Astrocyte of the cerebellum (primary cell): ENCODE results near the gene HOXD8.

Source experiments
- DNase-seq: peaks from one replicate; pipeline ENCODE4 v3.0.0-alpha.2; 2011; ENCODE audit warnings: low read depth
- H3K4me3 ChIP-seq: 2 replicates; pipeline ENCODE4 v1.5.1; 2011; ENCODE audit warnings: mild to moderate bottlenecking, low read depth, low read length, moderate library complexity
- CTCF ChIP-seq: IDR thresholded peaks from 2 replicates; pipeline ENCODE4 v1.5.1; 2012; ENCODE audit warnings: low read length, low read depth, moderate library complexity, mild to moderate bottlenecking; ENCODE audit errors: missing control alignments
- in situ Hi-C: cut with HindIII; loops from 2 replicates; pipeline ENCODE4 v1.10.0; 2017; ENCODE audit warnings: low sequenced_read_pairs

The HOXD8 gene

GRCh38 chr2:176085861-176086771 is 43.4 kb upstream of the HOXD8 start:
- no peak overlapping the region for H3K4me3 ChIP-seq
- in situ Hi-C loops = loop anchor here (25.0 kb wide), 1 partner anchor 1174 kb away; no protein-coding TSS in a partner anchor
- DNase-seq = peak; percentile 12
- peak; percentile 58 for TF ChIP-seq CTCF

DNA sequence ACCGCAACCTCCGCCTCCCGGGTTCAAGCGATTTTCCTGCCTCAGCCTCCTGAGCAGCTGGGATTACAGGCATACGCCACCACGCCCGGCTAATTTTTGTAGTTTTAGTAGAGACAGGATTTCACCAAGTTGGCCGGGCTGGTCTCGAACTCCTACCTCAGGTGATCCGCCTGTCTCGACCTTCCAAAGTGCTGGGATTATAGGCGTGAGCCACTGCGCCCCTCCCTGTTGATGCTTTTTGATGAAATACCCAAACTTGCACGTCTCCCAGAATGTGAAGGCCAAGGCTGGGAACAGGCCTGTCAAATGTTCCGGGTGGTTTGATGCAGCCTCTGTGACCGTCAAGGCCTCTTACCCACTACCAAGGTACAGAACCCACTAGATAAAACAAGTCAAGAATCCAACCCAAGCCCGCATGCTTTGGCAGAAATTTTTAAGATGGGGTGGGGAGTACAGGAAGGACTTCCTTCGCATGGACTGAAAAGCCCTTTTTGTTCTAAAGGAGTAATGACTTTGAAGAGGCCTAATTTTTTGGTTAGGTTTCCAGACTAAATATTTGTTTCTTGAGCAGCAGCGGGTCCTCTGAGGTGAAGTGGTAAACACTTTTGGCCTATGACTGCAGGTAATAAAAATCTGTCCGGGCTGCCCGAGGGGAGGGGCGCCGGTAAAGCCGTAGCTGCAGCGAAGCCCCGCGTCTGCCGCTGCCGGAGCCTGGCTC is 42.0 kb upstream of the HOXD8 start:
- no peak for DNase-seq
- no peak for TF ChIP-seq CTCF
- in situ Hi-C loops = loop anchor here (25.0 kb wide), 1 partner anchor 1175 kb away; no protein-coding TSS in a partner anchor
- H3K4me3 ChIP-seq = peak overlapping the region; percentile 24

GRCh38 chr2:176088048-176088936 is 41.2 kb upstream of the HOXD8 start:
- in situ Hi-C loops = loop anchor here (25.0 kb wide), 1 partner anchor 1176 kb away; no protein-coding TSS in a partner anchor

DNA sequence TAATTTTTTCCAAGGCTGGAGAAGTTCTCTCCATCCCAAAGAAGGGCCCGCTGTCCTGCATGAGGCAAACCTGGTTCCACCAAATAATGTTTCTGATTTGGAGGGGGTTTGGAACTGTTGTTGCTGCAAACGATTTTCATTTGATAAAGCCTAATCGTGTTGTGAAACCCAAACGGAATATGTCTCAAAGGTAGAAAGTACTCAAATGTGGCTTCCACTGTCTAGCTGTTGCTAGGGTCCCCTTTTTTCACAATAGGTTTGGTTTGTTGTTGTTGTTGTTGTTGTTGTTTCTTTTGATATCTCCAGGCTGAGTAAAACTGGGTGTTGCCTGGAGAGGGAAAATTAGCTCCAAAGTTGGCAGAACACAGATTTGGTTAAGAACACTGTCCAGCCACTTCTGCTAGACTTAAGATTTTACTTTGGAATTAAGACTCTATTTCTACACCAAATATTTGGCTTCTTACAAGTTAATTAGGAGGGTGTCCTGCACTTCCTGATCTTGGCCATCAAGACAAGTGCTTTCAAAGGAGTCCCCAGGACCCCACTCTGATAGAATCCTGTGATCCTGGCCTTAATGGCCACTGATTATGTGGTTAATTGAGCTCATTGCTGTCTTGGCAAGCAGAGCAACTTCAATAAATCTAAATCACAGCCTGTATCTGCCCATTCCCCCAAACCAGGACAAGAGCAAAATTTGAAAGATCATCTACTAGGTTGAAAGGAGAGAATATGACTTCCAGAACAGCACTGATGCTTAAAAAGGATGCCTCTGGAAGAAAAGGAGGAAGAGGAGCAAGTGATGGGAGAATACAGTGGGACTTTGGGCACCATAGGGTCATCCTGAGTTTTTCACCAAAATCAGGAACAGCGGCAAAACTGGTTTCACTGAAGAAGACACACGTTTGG is 40.3 kb upstream of the HOXD8 start:
- in situ Hi-C loops = loop anchor here (25.0 kb wide), 1 partner anchor 1177 kb away; no protein-coding TSS in a partner anchor
- DNase-seq = no peak
- no peak for TF ChIP-seq CTCF
- H3K4me3 ChIP-seq = no peak overlapping the region

More at GRCh38 chr2:176088048-176088936, 41.2 kb upstream of the HOXD8 start:
- TF ChIP-seq CTCF = peak; percentile 79
- DNase-seq = peak; percentile 13
- peak overlapping the region; percentile 24 for H3K4me3 ChIP-seq

GRCh38 chr2:176089843-176090395 is 39.6 kb upstream of the HOXD8 start:
- no peak overlapping the region for H3K4me3 ChIP-seq
- in situ Hi-C loops = loop anchor here (5.0 to 25.0 kb wide), 2 partner anchors 718 to 1178 kb away; no protein-coding TSS in a partner anchor
- no peak for DNase-seq
- TF ChIP-seq CTCF = no peak
